ENCODE data around the gene RBBP7.

RBBP7 gene

DNA sequence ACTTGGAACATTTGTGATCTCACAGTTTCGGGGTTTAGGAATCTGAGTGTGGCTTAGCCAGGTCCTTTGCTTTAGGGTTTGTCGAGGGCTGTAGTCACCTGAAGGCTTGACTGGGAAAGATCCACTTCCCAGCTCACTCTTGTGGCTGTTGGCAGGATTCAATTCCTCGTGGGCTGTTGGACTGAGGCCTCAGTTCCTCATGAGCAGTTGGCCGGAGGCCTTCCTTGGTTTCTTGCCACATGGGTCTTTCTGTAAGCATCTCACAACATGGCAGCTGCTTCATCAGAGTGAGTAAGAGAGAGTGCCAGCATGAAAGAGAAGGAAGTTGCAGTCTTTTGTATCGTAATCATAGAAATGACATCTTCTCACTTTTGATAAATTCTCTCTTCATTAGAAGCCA, 72.8 kb downstream of the RBBP7 start:
- DNase-seq (ENCODE audit: low spot score): no peak
- no peak for TF ChIP-seq CTCF (IDR thresholded peaks at IDR 0.05; ENCODE audit: borderline replicate concordance, control extremely low read depth, extremely low read depth, insufficient read depth, missing control alignments)
- in situ Hi-C loops (cut with MboI; ENCODE audit: low sequenced_read_pairs, unreplicated experiment): no loop called here

DNA sequence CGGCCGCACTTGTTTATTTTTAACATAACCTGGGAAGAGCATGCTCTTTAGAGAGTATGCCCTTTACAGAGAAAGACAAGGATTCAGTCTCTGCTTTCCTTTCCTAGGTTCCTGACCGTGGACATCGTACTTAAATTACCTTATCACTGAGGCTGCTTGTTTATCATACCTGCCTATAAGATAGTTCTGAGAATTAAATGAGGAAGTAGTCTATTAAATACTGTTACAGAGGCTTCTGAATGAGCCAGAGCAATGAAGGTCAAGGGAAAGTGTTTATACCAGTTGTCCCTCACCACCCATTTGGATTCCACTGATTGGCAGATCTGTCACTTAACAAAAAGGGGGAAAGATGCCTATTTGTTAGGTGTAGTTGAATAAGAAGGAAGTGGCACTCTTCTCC, 73.9 kb downstream of the RBBP7 start:
- no peak for TF ChIP-seq CTCF (IDR thresholded peaks at IDR 0.05; ENCODE audit: borderline replicate concordance, control extremely low read depth, extremely low read depth, insufficient read depth, missing control alignments)
- in situ Hi-C loops (cut with MboI; ENCODE audit: low sequenced_read_pairs, unreplicated experiment): no loop called here
- DNase-seq (ENCODE audit: low spot score): no peak

Measured in GM13976 (cell line).